Caco-2 (cell line): ENCODE results near the gene SLC2A9. TPM values are rescaled to one million over a fixed set of nuclear protein-coding genes. Genes with fewer than 3 reads are reported as not detected.

Source experiments
- BruUV-seq: library from RNA; stranded (reverse); fragments of 400-500 nt; replicated peaks from 2 replicates; lab custom pipeline; 2021; lab: Mats Ljungman, UMichigan
- CTCF ChIA-PET: fragments of 300-600 bp; sonication (Branson Sonifier 250); formaldehyde crosslinking; loops from one replicate; lab custom pipeline; 2022; ENCODE audit warnings: antibody characterized with exemption; lab: Charles Lee
- POLR2A ChIA-PET: fragments of 300-600 bp; sonication (Branson Sonifier 250); formaldehyde crosslinking; loops from one replicate; lab custom pipeline; 2022; ENCODE audit warnings: antibody characterized with exemption; lab: Charles Lee
- DNase-seq, 2 experiments: peaks; one replicate each; pipeline versions ENCODE4 v3.0.0 to v3.0.0-alpha.2; 2020 to 2022
- H3K27me3 ChIP-seq: replicated peaks from 2 replicates; pipeline ENCODE4 v1.6.0; 2011; ENCODE audit warnings: low read length; ENCODE audit not compliant: control insufficient read depth, insufficient read depth
- H3K36me3 ChIP-seq: 2 replicates; pipeline ENCODE4 v1.5.1; 2011; ENCODE audit warnings: low read length; ENCODE audit not compliant: control insufficient read depth, insufficient read depth
- H3K4me1 ChIP-seq: fragments of 250-450 bp; sonication (Bioruptor Pico); 2 replicates; pipeline ENCODE4 v1.5.1; 2020; ENCODE audit warnings: mild to moderate bottlenecking
- H3K4me3 ChIP-seq: 2 replicates; pipeline ENCODE4 v1.5.1; 2011; ENCODE audit warnings: low read depth, mild to moderate bottlenecking, control low read depth, low read length
- H3K9me3 ChIP-seq: fragments of 250-450 bp; sonication (Bioruptor Pico); 2 replicates; pipeline ENCODE4 v1.5.1; 2020; ENCODE audit warnings: mild to moderate bottlenecking, moderate library complexity
- H3K27ac Mint-ChIP-seq: one replicate; pipeline ENCODE4 v1.8.0; 2022; ENCODE audit warnings: mixed read lengths; ENCODE audit not compliant: unreplicated experiment
- H3K27me3 Mint-ChIP-seq: one replicate; pipeline ENCODE4 v1.8.0; 2022; ENCODE audit warnings: mixed read lengths; ENCODE audit not compliant: insufficient read depth, unreplicated experiment
- H3K36me3 Mint-ChIP-seq: one replicate; pipeline ENCODE4 v1.8.0; 2022; ENCODE audit warnings: mild to moderate bottlenecking, mixed read lengths; ENCODE audit not compliant: insufficient read depth, unreplicated experiment
- H3K4me1 Mint-ChIP-seq: one replicate; pipeline ENCODE4 v1.8.0; 2022; ENCODE audit warnings: low read depth, mixed read lengths; ENCODE audit not compliant: unreplicated experiment
- H3K4me3 Mint-ChIP-seq: one replicate; pipeline ENCODE4 v1.8.0; 2022; ENCODE audit warnings: mild to moderate bottlenecking, moderate library complexity, mixed read lengths; ENCODE audit not compliant: unreplicated experiment
- H3K9me3 Mint-ChIP-seq: one replicate; pipeline ENCODE4 v1.8.0; 2022; ENCODE audit warnings: mixed read lengths; ENCODE audit not compliant: unreplicated experiment
- CTCF ChIP-seq, 2 experiments: fragments of 200-600 bp in 1 of 2; IDR thresholded peaks; 1 replicate in 1 of 2; 2 replicates in 1 of 2; pipeline versions ENCODE4 v1.5.1 to v1.8.0; 2011 to 2022; ENCODE audit warnings: antibody characterized with exemption in 1 of 2, control low read depth in 1 of 2, inconsistent platforms in 1 of 2, low read depth in 1 of 2, low read length in 1 of 2, mild to moderate bottlenecking in 1 of 2, moderate library complexity in 1 of 2; ENCODE audit not compliant: insufficient read depth in 1 of 2, severe bottlenecking in 1 of 2, unreplicated experiment in 1 of 2
- intact Hi-C: fragments of 100-400 bp; cut with micrococcal nuclease; formaldehyde crosslinking; loops from one replicate; pipeline ENCODE4 v1.10.0; 2022; ENCODE audit not compliant: unreplicated experiment
- total RNA-seq: library from RNA; stranded (reverse); gene quantifications from 2 replicates; pipeline ENCODE4 v1.2.3, GENCODE V29; 2022

Gene SLC2A9
- total RNA-seq, 1 experiment from 2014 or later, result 21.0 TPM

DNA sequence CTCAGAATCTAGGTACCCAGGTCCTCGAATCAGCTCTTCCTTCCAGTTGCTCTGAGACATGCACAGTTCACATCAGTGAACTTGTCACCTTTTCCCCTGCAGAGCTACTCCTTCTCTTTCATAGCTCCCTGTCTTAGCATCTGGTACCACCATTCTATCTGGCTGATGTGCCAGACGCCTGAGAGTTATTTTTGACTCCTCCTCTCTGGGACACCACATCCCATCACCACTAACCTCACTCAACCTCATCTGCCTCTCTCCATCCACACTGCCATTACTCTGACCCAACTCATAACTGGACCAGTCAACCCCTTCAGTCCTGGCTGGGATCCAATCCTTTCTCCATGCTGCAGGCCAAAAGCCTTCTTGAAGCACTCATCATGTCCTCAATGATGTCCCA lies 44.5 kb downstream of the SLC2A9 start:
- Mint-ChIP-seq H3K9me3 (peaks cover 28% of the 10 kb centered on the region), H3K27me3 (no peaks in the 10 kb centered on the region), H3K4me3 (no peak overlapping the region), H3K4me1 (no peaks in the 10 kb centered on the region), H3K36me3 (peaks cover 9% of the 10 kb centered on the region), H3K27ac (no peak overlapping the region)
- BruUV-seq, result no TSS peak
- Histone ChIP-seq H3K9me3 (no peaks in the 10 kb centered on the region), H3K36me3 (no peaks in the 10 kb centered on the region), H3K4me1 (no peaks in the 10 kb centered on the region), H3K4me3 (no peak overlapping the region), H3K27me3 (no peaks in the 10 kb centered on the region)
- ChIA-PET POLR2A (no interaction called here), CTCF (no interaction called here)
- intact Hi-C loops, result no loop called here
- no peak for TF ChIP-seq CTCF (IDR thresholded peaks at IDR 0.05; ENCODE audit: insufficient read depth in 1 of 2, low read depth in 1 of 2, low read length in 1 of 2, severe bottlenecking in 1 of 2, unreplicated experiment in 1 of 2)
- no peak for DNase-seq

DNA sequence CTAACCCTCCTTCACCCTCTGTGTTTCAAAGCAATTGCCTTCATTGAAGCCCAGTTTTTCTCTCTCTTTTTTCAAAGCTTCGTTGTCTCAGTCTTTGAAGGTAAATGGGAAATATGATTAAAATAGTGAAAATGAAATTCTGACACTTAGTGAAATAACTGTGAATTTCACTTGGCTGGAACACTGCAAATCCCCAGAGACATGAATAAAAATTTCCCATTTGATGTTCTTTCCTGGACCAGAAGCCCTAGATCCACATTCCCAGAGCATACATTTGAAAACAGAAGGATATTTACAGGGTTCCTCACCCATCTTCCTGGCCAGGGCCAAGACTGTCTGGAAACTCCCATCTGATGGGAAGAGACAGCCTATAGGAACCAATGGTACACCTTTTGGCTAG lies 45.0 kb downstream of the SLC2A9 start:
- Histone ChIP-seq H3K36me3 (no peaks in the 10 kb centered on the region), H3K27me3 (no peaks in the 10 kb centered on the region)
- intact Hi-C loops, result no loop called here

DNA sequence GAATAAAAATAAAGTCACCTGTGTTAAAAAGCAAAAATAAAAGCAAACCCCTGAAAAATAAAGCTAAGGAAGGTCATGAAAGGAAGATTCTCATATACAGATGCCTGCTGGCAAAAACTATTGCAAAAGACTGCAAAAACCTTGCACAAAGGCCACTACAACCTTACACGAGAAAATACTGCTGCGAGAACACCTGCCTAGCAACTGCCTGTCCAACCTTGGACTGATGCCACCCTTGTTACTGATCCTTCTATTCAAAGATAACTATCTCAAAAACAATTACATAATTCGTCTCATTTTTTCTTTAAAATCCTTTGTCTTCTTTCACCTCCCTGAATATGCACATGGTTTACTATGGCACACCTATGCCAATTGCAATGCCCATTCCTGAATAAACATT lies 49.6 kb downstream of the SLC2A9 start:
- intact Hi-C loops, result no loop called here
- Mint-ChIP-seq H3K27ac (no peak overlapping the region), H3K4me3 (no peak overlapping the region), H3K4me1 (no peaks in the 10 kb centered on the region), H3K27me3 (no peaks in the 10 kb centered on the region), H3K36me3 (peaks cover 6% of the 10 kb centered on the region), H3K9me3 (peaks cover 20% of the 10 kb centered on the region)
- Histone ChIP-seq H3K27me3 (no peaks in the 10 kb centered on the region), H3K9me3 (no peaks in the 10 kb centered on the region; the same call in 1 of the 2 replicates), H3K4me1 (no peaks in the 10 kb centered on the region), H3K36me3 (no peaks in the 10 kb centered on the region), H3K4me3 (no peak overlapping the region)
- ChIA-PET POLR2A (no interaction called here), CTCF (no interaction called here)
- TF ChIP-seq CTCF (IDR thresholded peaks at IDR 0.05; ENCODE audit: insufficient read depth in 1 of 2, low read depth in 1 of 2, low read length in 1 of 2, severe bottlenecking in 1 of 2, unreplicated experiment in 1 of 2), result no peak
- BruUV-seq, result no TSS peak
- DNase-seq, result no peak

More for the DNA sequence above, 45.0 kb downstream of the SLC2A9 start:
- BruUV-seq, result no TSS peak
- POLR2A ChIA-PET, result no interaction called here
- Mint-ChIP-seq H3K36me3 (peaks cover 8% of the 10 kb centered on the region), H3K4me3 (no peak overlapping the region), H3K4me1 (no peaks in the 10 kb centered on the region), H3K27ac (no peak overlapping the region), H3K27me3 (no peaks in the 10 kb centered on the region), H3K9me3 (peaks cover 30% of the 10 kb centered on the region)
- no peak for DNase-seq
- Histone ChIP-seq H3K9me3 (no peaks in the 10 kb centered on the region; the same call in 1 of the 2 replicates), H3K4me1 (no peaks in the 10 kb centered on the region), H3K4me3 (no peak overlapping the region)
- CTCF ChIA-PET, result no interaction called here
- TF ChIP-seq CTCF (IDR thresholded peaks at IDR 0.05; ENCODE audit: insufficient read depth in 1 of 2, low read depth in 1 of 2, low read length in 1 of 2, severe bottlenecking in 1 of 2, unreplicated experiment in 1 of 2), result no peak
